ENCODE results near the gene CDKL4.
"Not testable (repeated sequence)": the region's sequence is repeated elsewhere in the genome, so short reads cannot be mapped to it uniquely, and the experiment has no call there.

The CDKL4 gene

GRCh38 chr2:39232141-39232540, 11.6 kb downstream of the CDKL4 start:
- DNase-seq (ENCODE audit: low spot score) = no peak

DNA sequence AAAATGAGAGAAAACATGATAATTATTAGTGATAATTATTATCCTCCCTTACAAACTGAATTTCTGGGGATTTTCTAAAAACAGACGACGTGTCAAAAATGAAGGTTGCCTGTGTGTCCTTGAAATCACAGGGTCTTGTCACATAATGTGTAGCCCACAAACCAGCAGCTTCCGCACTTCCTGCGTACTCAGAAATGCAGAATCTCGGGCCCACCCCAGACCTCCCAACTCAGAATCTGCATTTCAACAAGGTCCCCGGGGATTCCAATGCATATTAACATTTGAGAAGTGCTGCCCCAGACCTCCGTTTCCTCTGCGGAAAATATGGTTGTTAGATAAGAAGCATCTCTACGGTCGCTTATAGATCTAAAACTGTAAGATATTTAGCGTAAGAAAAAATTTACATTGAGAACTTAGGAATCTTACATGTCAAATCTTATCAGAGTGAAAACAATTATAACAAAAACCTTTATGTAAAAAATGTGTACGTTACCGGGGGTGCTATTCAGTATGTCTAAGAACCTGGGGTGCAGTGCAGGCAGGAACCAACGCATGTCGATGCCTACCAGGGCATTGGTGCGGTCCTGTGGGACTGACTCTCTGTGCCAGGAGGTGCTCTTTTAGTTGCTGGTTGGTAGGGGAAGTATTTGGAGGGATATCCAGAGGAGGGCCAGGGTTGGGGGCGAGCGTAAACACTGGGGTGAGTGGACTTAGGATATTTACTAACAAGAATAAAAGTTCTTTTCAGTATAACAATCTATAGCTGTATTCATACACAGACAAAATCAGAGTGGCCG, 15.2 kb downstream of the CDKL4 start:
- no peak for DNase-seq (ENCODE audit: low spot score)

DNA sequence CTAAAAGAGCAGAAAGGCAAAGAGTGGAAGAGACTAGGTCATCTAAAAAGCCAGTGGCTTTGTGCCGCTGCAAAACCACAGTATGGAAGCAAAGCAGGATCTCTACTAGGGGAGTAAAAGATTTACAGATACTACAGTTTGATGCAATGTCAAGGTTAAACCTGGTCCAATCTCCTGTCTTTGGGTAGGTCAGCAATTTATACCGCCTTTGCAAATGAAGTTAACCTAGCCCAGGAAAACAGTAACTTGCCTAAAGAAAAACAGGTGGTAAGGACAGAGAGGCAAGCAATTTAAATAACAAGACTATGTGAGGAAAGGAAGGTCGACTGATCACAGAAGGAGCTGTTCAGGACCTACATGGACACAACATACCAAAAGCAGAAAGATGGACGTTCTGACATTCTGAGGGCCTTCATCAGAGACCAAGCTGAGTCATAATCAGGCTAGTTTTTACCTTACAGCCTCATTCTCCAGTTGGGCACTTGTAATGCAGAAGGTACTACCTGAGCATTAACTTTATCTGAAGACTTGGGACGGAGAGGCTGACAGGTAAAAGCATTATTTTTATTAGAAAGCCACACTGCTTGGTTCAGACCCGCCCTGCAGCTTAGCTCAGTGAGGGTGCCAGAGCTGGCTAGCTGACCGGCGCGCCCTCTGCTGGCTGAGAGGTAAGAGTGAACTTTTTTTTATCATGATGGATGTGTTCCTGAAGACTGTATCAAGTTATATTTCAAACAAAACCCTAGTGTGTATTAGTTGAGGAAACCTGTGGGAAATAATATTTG, 15.9 kb downstream of the CDKL4 start:
- peak; percentile 44 for DNase-seq (ENCODE audit: low spot score)

DNA sequence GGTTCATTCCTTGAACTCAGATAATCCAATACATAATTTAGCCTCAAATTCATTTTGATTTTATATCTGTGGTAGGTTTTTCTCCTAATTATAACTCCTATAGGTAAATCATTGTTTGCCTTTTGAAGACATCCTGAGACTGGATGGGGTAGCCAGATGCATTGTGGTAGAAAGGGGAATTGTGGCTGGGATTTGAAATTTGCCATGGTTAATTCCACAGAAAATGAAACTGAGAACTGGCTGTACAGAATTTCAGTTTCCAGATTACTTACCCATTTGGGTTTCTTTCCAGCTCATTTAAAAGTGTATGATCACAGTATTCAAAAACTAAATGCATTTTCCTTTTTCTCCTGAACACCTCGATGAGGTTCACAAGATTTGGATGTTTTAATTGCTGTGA, 18.2 kb downstream of the CDKL4 start:
- no peak for DNase-seq (ENCODE audit: low spot score)

GRCh38 chr2:39223909-39224308, 19.9 kb downstream of the CDKL4 start:
- no peak for DNase-seq (ENCODE audit: low spot score)

- no peak for DNase-seq (ENCODE audit: low spot score)
These were observed 22.3 kb downstream of the CDKL4 start for GRCh38 chr2:39221459-39221858.

DNA sequence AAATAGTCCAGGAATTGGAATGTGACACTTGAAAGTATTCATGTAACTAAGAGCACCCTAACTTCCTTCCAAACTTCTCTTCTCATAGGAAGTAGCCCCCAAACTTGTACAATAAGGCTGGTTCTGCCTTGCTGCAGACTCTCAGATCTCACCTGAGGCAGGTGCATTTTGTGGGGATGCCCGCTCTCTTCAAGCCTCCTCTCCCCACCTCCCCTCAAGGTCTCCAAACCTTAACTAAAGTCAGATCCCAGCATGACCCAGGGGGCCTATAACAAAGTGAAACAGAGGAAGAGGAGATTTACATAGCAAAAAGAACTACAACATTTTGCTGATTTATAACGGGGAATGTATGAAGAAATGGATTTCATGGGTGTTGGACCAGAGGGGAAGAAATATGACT, 23.6 kb downstream of the CDKL4 start:
- no peak for DNase-seq (ENCODE audit: low spot score)

GRCh38 chr2:39218391-39218790, 25.4 kb downstream of the CDKL4 start:
- no peak for DNase-seq (ENCODE audit: low spot score)

DNA sequence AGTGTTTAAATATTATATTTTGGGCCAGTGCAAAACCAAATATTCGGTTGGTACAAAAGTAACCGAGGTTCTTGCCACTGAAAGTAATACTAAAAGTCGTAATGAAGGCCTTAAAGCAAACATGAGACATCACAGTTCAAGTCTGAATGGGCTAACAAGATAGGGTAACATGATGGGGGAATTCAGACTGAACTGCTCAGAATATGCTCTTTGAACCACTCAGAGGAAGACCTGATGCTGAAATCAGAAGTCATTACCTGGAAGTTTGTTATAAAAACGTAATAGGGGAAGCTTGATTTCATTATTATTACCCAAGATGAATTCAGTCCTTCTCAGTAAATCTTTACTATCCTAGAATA, 26.6 kb downstream of the CDKL4 start:
- no peak for DNase-seq (ENCODE audit: low spot score)

GRCh38 chr2:39216346-39217191, 27.2 kb downstream of the CDKL4 start:
- DNase-seq (ENCODE audit: low spot score) = no peak

DNA sequence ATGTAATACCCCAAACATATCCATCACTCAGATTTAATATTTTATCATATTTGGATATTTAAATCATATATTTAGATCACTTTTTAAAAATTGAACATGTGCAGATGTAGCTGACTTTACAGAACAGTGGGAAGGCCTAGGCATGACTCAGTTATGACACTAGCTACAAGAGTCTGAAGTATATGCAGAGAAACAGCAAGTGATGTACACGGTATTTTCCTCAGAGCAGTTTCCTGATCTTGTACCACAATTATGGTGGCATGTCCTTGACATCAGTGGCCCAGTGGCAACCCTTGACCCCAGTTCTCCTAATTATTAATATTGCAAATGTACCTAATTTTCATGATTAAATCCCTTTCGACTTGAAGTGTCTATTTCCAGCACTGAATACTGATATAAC, 28.2 kb downstream of the CDKL4 start:
- DNase-seq (ENCODE audit: low spot score) = no peak

- no peak for DNase-seq (ENCODE audit: low spot score)
These were observed 30.8 kb downstream of the CDKL4 start for GRCh38 chr2:39213015-39213414.

DNA sequence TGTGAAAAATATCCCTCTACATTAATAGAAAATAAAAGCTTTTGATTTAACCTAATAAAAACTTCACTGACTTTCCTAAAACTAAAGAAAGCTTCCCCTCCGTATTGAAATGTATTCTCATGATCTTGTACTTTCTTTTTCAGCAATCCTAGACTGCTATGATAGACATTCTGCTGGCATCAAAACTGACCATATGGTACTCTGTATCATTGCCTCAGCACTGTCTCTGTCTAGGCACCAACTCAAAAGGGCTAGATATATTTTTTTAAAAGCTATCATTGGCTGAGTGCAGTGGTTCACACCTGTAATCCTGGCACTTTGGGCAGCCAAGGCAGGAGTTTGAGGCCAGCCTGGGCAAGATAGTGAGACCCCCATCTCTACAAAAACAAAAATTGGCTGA, 32.9 kb downstream of the CDKL4 start:
- DNase-seq (ENCODE audit: low spot score) = no peak

DNA sequence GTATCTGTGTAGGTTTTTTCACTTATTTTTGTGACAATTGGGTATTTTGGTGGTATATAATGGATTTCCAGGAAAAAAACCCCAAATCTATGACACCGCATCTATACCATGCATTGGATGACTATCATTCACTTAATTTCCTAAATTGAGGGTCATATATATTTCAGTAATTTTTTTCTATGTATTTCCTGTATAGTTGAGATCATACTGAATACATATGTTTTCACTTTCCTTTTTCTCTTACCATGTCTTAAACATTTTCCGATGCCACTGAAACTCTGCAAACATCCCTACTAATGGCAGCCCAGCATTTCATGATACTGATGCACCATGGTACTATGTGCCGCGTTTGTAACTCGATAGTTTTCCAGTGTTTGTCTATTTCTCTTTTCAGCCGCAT, 40.4 kb downstream of the CDKL4 start:
- DNase-seq (ENCODE audit: low spot score) = no peak

DNA sequence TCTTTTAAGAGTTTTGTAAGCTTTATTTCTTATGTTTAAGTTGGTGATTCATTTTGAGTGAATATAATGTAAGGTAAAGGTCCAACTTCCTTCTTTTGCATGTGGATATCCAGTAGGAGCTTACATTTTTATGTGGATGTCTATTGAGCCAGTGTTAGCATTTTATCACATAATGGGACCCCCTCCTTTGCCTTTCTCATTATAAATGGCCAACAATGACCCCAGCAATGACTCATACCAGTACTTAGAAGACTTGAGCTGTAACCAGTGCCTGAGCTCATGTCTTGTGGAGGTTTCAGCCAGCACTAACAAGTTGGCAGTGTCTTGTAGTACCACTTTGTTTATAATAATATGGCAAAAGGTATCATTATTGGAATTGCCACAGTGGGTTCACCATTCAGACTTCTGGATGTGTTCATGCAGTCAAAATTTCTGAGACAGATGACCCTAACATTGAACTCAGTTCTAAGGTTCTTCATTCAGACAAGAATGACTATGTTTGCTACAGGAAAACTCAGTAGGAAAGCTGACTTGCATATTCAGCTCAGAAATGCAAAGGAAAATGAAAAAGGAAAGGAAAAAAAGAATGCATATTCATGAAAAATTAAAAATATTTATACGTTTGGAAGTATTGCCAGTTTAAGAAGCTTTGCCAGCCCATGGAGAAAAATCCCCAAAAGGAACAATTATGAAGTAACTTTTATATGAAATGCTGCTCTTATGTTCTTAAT, 41.0 kb downstream of the CDKL4 start:
- DNase-seq (ENCODE audit: low spot score) = no peak

GRCh38 chr2:39197003-39197402, 46.8 kb downstream of the CDKL4 start:
- not testable (repeated sequence) for DNase-seq (ENCODE audit: low spot score)

DNA sequence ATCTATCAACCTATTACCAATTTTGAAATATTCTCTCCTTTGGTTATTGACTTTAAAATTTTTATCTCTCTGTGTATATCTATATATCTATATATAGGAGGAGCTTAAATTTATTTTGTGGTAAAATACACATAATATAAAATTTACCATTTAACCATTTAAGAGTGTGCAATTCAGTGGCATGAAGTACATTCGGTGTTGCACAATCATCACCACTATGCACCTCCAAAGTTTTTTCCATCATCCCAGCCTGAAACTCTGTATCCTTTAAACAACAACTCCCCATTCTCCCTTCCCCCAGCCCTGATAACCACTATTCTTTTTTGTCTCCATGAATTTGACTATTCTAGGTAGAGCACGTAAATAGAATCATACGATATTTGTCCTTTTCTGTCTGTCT, 49.1 kb downstream of the CDKL4 start:
- DNase-seq (ENCODE audit: low spot score) = no peak

GRCh38 chr2:39188960-39189494, 54.7 kb downstream of the CDKL4 start:
- DNase-seq (ENCODE audit: low spot score) = no peak

- DNase-seq (ENCODE audit: low spot score) = no peak
These were observed 60.1 kb downstream of the CDKL4 start for GRCh38 chr2:39183673-39184072.

- no peak for DNase-seq (ENCODE audit: low spot score)
These were observed 62.5 kb downstream of the CDKL4 start for GRCh38 chr2:39181297-39181696.
